ENCODE measurements around the gene C12orf56.
"Not testable (repeated sequence)": the region's sequence is repeated elsewhere in the genome, so short reads cannot be mapped to it uniquely, and the experiment has no call there.

C12orf56 gene

GRCh38 chr12:64387197-64387816 lies 3.3 kb downstream of the C12orf56 start:
- no peak for DNase-seq (ENCODE audit: low read depth in 2 of 2)

GRCh38 chr12:64385468-64385867 lies 5.1 kb downstream of the C12orf56 start:
- peak in 1 of 2 donors; percentile 47 for DNase-seq (ENCODE audit: low read depth in 2 of 2)

- DNase-seq (ENCODE audit: low read depth in 2 of 2) = no peak
These were observed 5.5 kb downstream of the C12orf56 start for GRCh38 chr12:64385019-64385418.

- no peak for DNase-seq (ENCODE audit: low read depth in 2 of 2)
These were observed 6.9 kb downstream of the C12orf56 start for GRCh38 chr12:64383675-64384074.

GRCh38 chr12:64362721-64363305 lies 27.7 kb downstream of the C12orf56 start:
- DNase-seq (ENCODE audit: low read depth in 2 of 2) = no peak

GRCh38 chr12:64361173-64361572 lies 29.4 kb downstream of the C12orf56 start:
- DNase-seq (ENCODE audit: low read depth in 2 of 2) = not testable (repeated sequence)

- DNase-seq (ENCODE audit: low read depth in 2 of 2) = not testable (repeated sequence)
These were observed 34.3 kb downstream of the C12orf56 start for GRCh38 chr12:64356209-64356608.

- DNase-seq (ENCODE audit: low read depth in 2 of 2) = no peak
These were observed 38.4 kb downstream of the C12orf56 start for GRCh38 chr12:64352181-64352580.

- DNase-seq (ENCODE audit: low read depth in 2 of 2) = no peak
These were observed 39.3 kb downstream of the C12orf56 start for GRCh38 chr12:64351265-64351664.

- DNase-seq (ENCODE audit: low read depth in 2 of 2) = no peak
These were observed 42.9 kb downstream of the C12orf56 start for GRCh38 chr12:64347630-64348029.

GRCh38 chr12:64344631-64345030 lies 45.9 kb downstream of the C12orf56 start:
- not testable (repeated sequence) for DNase-seq (ENCODE audit: low read depth in 2 of 2)

GRCh38 chr12:64340546-64340945 lies 50.0 kb downstream of the C12orf56 start:
- not testable (repeated sequence) for DNase-seq (ENCODE audit: low read depth in 2 of 2)

GRCh38 chr12:64335886-64336466 lies 54.6 kb downstream of the C12orf56 start:
- DNase-seq (ENCODE audit: low read depth in 2 of 2) = no peak

GRCh38 chr12:64332938-64333337 lies 57.6 kb downstream of the C12orf56 start:
- no peak for DNase-seq (ENCODE audit: low read depth in 2 of 2)

- DNase-seq (ENCODE audit: low read depth in 2 of 2) = no peak
These were observed 58.3 kb downstream of the C12orf56 start for GRCh38 chr12:64332296-64332695.

- not testable (repeated sequence) for DNase-seq (ENCODE audit: low read depth in 2 of 2)
These were observed 61.4 kb downstream of the C12orf56 start for GRCh38 chr12:64329031-64329710.

GRCh38 chr12:64325055-64325454 lies 65.5 kb downstream of the C12orf56 start:
- no peak for DNase-seq (ENCODE audit: low read depth in 2 of 2)

GRCh38 chr12:64323476-64324225 lies 66.9 kb downstream of the C12orf56 start:
- no peak for DNase-seq (ENCODE audit: low read depth in 2 of 2)

- no peak for DNase-seq (ENCODE audit: low read depth in 2 of 2)
These were observed 67.6 kb downstream of the C12orf56 start for GRCh38 chr12:64323006-64323405.

GRCh38 chr12:64320611-64321010 lies 69.9 kb downstream of the C12orf56 start:
- no peak for DNase-seq (ENCODE audit: low read depth in 2 of 2)

- DNase-seq (ENCODE audit: low read depth in 2 of 2) = not testable (repeated sequence)
These were observed 70.9 kb downstream of the C12orf56 start for GRCh38 chr12:64319540-64320225.

All from stimulated activated CD4-positive, alpha-beta T cell treated with anti-CD3 and anti-CD28 coated beads, Interleukin-4, amount 100 ng/mL, for 48 hours (primary cell).